HG02759 (cell line): Measurements from ENCODE around the gene NDUFAB1.
"Not testable (repeated sequence)": the region's sequence is repeated elsewhere in the genome, so short reads cannot be mapped to it uniquely, and the experiment has no call there.

Source experiments
- ATAC-seq: cut with Tn5 transposase; IDR thresholded peaks from one replicate; pipeline ENCODE4 v1.9.1; 2021; ENCODE audit warnings: mild to moderate bottlenecking, moderate library complexity; ENCODE audit not compliant: unreplicated experiment

NDUFAB1 gene

GRCh38 chr16:23584186-23585076 is 11.7 kb downstream of the NDUFAB1 start:
- ATAC-seq = no peak

GRCh38 chr16:23583271-23583670 is 12.8 kb downstream of the NDUFAB1 start:
- not testable (repeated sequence) for ATAC-seq

- no peak for ATAC-seq
Measured at GRCh38 chr16:23581764-23582163, 14.4 kb downstream of the NDUFAB1 start.

DNA sequence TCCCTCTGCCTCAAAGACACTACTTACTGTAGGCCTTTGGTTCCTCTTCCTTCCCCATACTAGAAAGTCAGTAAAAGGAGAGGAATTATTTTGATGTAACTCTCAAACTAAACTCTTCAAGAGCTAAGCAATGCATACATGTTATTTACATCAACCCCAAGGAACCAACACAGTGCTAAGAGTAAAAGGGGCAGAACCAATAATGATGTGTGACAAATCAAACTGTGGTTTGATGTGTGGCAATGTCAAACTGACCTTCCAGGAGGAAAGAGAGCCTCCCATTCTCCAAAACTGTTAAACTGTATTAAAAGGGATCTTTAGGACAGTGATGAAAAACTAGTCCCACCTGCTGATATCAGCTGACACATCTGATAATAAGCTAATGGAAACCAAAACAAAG is 15.7 kb downstream of the NDUFAB1 start:
- no peak for ATAC-seq

DNA sequence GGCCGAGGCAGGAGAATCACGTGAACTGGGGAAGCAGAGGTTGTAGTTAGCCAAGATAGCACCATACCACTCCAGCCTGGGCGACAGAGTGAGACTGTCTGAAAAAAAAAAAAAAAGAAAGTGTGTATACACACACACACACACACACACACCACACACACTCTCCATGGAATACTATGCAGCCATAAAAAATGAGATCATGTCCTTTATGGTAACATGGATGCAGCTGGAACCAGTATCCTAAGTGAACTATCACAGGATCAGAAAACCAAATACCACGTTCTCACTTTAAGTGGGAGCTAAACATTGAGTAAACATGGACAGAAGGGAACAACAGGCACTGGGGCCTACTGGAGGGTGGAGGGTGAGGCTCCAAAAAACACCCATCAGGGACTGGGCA is 16.7 kb downstream of the NDUFAB1 start:
- no peak for ATAC-seq

DNA sequence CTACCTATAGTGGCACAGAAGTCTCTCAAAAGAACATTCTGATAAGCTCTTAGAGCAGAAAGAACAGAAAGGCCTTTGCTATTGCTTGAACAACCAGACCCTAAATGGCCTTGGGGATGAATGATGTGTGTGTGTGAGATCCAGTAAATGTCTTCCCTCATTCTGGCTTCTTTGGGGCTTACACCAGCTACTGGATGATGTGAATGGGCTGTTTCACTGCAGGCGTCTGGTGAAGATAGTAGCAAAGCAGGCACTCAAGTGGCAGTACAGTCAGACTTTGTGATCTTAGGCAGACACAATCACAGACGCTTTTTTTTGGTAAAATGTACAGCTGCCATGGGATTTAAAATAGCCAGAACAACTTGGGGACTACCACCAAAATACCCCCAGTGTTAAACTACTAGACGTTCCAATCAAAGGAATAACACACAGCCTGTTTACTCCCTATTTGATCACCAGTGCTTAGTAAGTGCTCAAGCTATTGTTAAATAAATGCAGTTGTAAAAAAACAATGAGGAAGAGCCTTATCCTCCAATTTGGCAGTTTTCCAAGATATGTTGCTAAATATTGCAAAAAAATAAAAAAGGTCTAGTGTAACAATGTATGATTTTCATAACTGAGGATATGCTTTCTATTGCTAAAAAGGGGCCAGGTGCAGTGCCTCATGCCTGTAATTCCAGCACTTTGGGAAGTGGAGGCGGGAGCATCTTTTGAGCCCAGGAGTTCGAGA is 17.9 kb downstream of the NDUFAB1 start:
- no peak for ATAC-seq

- no peak for ATAC-seq
Measured at GRCh38 chr16:23577493-23577892, 18.6 kb downstream of the NDUFAB1 start.

DNA sequence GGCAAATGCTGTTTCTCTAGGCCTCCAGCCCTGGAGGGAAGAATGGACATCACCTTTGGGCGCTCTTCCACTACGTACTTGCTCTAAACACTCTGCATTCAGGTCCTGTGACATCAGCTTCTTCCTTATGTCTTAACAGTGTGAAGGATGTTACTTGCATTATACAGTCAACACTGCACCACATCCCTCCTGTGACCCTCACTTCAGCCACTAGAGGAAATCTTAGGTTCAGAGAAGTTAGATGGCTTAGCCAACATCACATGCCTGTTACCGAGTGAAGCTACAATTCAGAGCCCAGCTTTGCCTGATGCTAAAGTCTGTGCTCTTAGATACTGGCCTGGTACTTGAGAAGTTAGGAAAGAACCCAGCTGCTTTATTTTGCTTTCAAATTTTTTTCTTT is 20.3 kb downstream of the NDUFAB1 start:
- no peak for ATAC-seq

- ATAC-seq = no peak
Measured at GRCh38 chr16:23573817-23574216, 22.3 kb downstream of the NDUFAB1 start.

DNA sequence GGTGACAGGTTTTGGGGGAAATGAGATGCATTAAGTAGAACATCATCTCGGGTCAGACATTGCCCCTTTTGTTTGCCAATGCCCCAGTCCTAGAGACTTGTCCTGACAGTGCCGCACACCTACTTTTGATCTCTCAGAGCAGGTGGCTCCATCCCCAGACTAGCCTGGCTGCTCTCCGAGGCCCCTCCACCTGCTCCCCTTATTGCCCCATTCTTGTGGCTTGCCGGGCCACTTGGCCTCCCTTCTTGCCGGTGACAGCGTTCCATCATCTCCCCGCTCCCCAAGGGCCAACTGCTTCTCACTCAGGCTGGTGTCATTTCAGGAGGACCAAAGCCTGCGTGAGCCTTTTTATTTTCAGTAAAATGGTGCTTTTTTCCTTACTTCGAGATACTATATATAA is 23.7 kb downstream of the NDUFAB1 start:
- no peak for ATAC-seq

DNA sequence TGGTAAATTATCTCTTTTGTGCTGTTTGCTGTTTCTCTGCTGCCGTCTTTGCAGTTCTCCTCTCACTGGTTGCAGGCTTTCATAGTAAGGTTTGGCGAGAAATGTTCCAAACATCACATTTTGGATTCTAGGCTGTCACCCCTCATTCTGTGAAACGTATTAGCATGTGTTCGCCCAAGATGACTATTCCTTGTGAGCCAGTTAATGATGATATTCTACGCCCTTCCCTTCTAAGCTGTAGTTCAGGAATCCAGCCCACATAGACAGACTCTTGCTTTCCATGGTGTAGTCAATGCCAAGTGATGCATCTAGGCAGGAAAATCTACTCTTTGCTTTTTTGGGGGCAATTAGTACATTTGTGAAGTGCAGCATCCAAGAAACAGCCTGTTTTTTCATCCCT is 24.2 kb downstream of the NDUFAB1 start:
- no peak for ATAC-seq

DNA sequence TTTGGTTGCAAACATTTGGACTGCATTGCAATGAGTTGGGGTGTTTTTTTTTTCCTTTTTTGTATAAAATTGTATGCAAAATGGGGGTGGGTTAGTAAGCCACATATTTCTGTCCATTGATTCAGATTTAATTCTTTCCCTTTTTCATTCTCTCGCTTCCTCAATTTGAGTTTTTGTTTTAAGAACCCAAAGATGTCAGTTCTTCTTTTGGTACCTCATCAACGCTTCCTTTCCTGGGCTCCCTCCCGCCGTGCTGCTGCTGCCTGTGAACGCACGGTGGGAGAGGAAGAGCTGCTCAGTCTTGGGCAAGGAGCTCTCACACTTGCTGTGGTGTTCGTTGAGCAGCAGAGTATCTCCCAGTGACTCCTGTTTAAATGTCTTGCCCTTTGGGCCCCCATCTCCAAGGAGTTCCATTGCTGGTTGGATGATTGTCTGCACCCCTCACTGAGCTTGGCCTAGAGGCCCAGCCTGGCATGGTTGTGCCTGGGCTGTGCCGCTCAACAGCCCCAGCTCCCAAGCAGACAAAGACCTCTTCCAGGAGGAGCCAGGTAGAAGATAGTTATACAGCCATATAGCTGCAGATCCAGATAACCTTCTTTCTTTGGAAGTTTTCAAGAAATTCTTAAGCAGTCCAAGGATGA is 25.0 kb downstream of the NDUFAB1 start:
- no peak for ATAC-seq

- no peak for ATAC-seq
Measured at GRCh38 chr16:23567602-23568001, 28.5 kb downstream of the NDUFAB1 start.

- ATAC-seq = no peak
Measured at GRCh38 chr16:23566724-23567123, 29.4 kb downstream of the NDUFAB1 start.

GRCh38 chr16:23564575-23565363 is 31.3 kb downstream of the NDUFAB1 start:
- ATAC-seq = no peak

DNA sequence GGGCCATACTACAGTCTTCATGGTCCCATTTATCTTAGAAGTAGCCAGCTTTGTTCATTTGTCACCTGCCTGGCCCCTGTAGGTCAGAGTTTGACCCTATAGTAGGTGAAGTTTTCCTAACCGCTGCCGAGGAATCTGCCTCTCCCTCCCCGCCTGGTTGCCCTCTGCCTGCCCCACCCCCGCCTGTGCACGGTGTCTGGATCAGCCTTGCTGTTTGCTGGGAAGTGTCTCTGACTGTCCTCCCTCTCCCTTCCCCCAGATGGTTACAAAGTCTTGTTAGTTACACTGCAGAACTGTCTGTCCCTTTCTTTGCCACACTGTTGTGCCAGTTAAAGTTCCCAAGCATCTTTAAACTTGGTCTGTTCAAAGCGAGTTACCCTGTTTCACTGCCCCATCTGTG is 32.9 kb downstream of the NDUFAB1 start:
- ATAC-seq = no peak

DNA sequence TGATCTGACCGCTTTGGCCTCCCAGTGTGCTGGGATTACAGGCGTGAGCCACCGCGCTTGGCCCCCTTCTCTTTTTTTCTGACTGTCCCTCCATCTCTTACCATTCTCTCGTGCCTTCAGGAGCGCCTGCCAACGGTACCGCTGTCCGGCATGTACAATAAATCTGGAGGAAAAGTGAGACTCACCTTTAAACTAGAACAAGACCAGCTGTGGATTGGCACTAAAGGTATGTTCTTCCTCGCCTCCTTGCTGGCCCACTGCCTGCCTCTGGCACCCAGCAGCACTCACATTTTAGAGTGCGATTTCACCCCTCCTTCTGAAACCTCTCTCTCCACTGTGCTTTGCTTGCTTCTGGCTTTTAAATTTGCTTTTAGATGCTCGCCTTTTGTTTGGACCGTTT is 33.6 kb downstream of the NDUFAB1 start:
- no peak for ATAC-seq

DNA sequence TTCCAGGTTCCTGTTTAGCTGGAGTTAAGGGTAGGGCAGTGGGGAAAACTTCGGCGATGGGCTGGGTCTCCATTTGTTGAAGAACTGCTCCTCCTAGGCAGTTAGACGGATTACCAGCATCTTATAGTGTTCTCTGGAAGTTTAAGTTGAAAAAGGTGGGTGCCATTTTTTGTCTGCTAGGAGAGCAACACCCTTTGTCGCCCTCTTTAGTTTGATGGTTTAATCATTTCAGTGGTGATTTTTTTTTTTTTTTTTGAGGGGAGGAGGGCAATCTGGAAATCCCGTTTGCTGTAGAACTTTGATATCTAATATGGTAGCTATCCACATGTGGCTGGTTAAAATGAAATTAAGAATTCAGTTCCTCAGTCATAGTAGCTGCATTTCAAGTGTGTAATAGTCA is 34.5 kb downstream of the NDUFAB1 start:
- ATAC-seq = no peak

GRCh38 chr16:23557779-23558702 is 38.1 kb downstream of the NDUFAB1 start:
- peak; percentile 3 for ATAC-seq
